SK-N-SH (cell line): ENCODE results near the gene GPNMB. TPM values are rescaled to one million over a fixed set of nuclear protein-coding genes. Genes with fewer than 3 reads are reported as not detected.
"Not testable (repeated sequence)": the region's sequence is repeated elsewhere in the genome, so short reads cannot be mapped to it uniquely, and the experiment has no call there.

Experiments used
- CTCF ChIA-PET: fragments of 300-600, 350-600 bp; formaldehyde crosslinking; extraction: SDS; loops from one replicate; lab custom pipeline; 2021; lab: Yijun Ruan, JAX
- POLR2A ChIA-PET: fragments of 350-600 bp; sonication (Branson Sonifier 250); formaldehyde crosslinking; extraction: SDS; loops from one replicate; lab custom pipeline; 2020; ENCODE audit warnings: antibody characterized with exemption, inconsistent platforms; lab: Yijun Ruan, JAX
- DNase-seq: peaks from one replicate; pipeline ENCODE4 v3.0.0; 2012
- H2AFZ ChIP-seq: fragments of 200-600 bp; sonication (generic); 2 replicates; pipeline ENCODE4 v1.8.1; 2016; ENCODE audit warnings: antibody characterized with exemption, mild to moderate bottlenecking, low read depth
- H3F3A ChIP-seq: fragments of 200-600 bp; sonication (generic); replicated peaks from 2 replicates; pipeline ENCODE3; 2016; ENCODE audit warnings: antibody characterized with exemption, mild to moderate bottlenecking; ENCODE audit not compliant: insufficient read depth
- H3K27ac ChIP-seq, 2 experiments: fragments of 200-500 bp in 1 of 2; fragments of 200-600 bp in 1 of 2; sonication (Bioruptor generic) in 1 of 2; sonication (generic), shearing (Covaris generic) in 1 of 2; 2 replicates each; pipeline versions ENCODE4 v1.5.1 to v1.6.1; 2014 to 2016; ENCODE audit warnings: low read depth in 2 of 2, inconsistent platforms in 1 of 2, low read length in 1 of 2, mild to moderate bottlenecking in 1 of 2, mixed read lengths in 1 of 2
- H3K27me3 ChIP-seq: fragments of 200-600 bp; sonication (generic), shearing (Covaris generic); 2 replicates; pipeline ENCODE4 v1.6.1; 2016; ENCODE audit warnings: mixed run types; ENCODE audit not compliant: insufficient read depth
- H3K36me3 ChIP-seq, 2 experiments: fragments of 200-500 bp in 1 of 2; fragments of 200-600 bp in 1 of 2; sonication (Bioruptor generic) in 1 of 2; sonication (generic) in 1 of 2; replicated peaks in 1 of 2; 2 replicates each; pipeline versions ENCODE3 to v1.5.1; 2014 to 2016; ENCODE audit warnings: low read length in 1 of 2, mild to moderate bottlenecking in 1 of 2; ENCODE audit not compliant: insufficient read depth in 2 of 2, control insufficient read depth in 1 of 2
- H3K4me1 ChIP-seq, 2 experiments: fragments of 200-500 bp in 1 of 2; fragments of 200-600 bp in 1 of 2; sonication (Bioruptor generic) in 1 of 2; sonication (generic), shearing (Covaris generic) in 1 of 2; 2 replicates each; pipeline versions ENCODE4 v1.5.1 to v1.6.1; 2014 to 2016; ENCODE audit warnings: low read depth in 1 of 2, low read length in 1 of 2, mixed run types in 1 of 2; ENCODE audit not compliant: insufficient read depth in 2 of 2, control insufficient read depth in 1 of 2
- H3K4me2 ChIP-seq: fragments of 200-600 bp; sonication (generic), shearing (Covaris generic); 2 replicates; pipeline ENCODE4 v1.6.1; 2017; ENCODE audit warnings: mixed run types
- H3K4me3 ChIP-seq, 2 experiments: fragments of 200-500 bp in 1 of 2; fragments of 200-600 bp in 1 of 2; sonication (Bioruptor generic) in 1 of 2; sonication (generic), shearing (Covaris generic) in 1 of 2; 2 replicates each; pipeline versions ENCODE4 v1.5.1 to v1.8.1; 2014 to 2016; ENCODE audit warnings: low read depth in 2 of 2, inconsistent platforms in 1 of 2, low read length in 1 of 2, mild to moderate bottlenecking in 1 of 2, mixed read lengths in 1 of 2, moderate library complexity in 1 of 2
- H3K79me2 ChIP-seq: fragments of 200-600 bp; sonication (generic); 2 replicates; pipeline ENCODE4 v1.8.1; 2017; ENCODE audit warnings: mild to moderate bottlenecking; ENCODE audit not compliant: insufficient read depth
- H3K9ac ChIP-seq: fragments of 200-600 bp; sonication (generic); 2 replicates; pipeline ENCODE4 v1.6.1; 2017; ENCODE audit warnings: mixed run types
- H3K9me2 ChIP-seq: fragments of 200-600 bp; sonication (generic); 2 replicates; pipeline ENCODE4 v1.6.1; 2017; ENCODE audit warnings: mixed run types
- H3K9me3 ChIP-seq: fragments of 200-600 bp; sonication (generic); 2 replicates; pipeline ENCODE4 v1.6.1; 2017; ENCODE audit warnings: mixed run types, mild to moderate bottlenecking, moderate library complexity
- H4K20me1 ChIP-seq: fragments of 200-600 bp; sonication (generic); 2 replicates; pipeline ENCODE4 v1.6.1; 2017; ENCODE audit warnings: mild to moderate bottlenecking, mixed run types; ENCODE audit not compliant: insufficient read depth
- CTCF ChIP-seq: fragments of 200-600 bp; sonication (generic); IDR thresholded peaks from 2 replicates; pipeline ENCODE4 v1.6.1; 2017; ENCODE audit warnings: antibody characterized with exemption, mild to moderate bottlenecking, moderate library complexity
- ELF1 ChIP-seq: IDR thresholded peaks from 2 replicates; pipeline ENCODE4 v1.4.0; 2012
- EZH2phosphoT487 ChIP-seq: fragments of 200-600 bp; sonication (generic); IDR thresholded peaks from 2 replicates; pipeline ENCODE4 v1.6.1; 2017; ENCODE audit warnings: low read depth, mixed run types, mild to moderate bottlenecking, antibody characterized with exemption, moderate library complexity, borderline replicate concordance
- FOSL2 ChIP-seq: IDR thresholded peaks from 2 replicates; pipeline ENCODE4 v1.4.0; 2012; ENCODE audit warnings: low read depth, mild to moderate bottlenecking, moderate library complexity, borderline replicate concordance
- IRF3 ChIP-seq: fragments of 150-350 bp; IDR thresholded peaks from 2 replicates; pipeline ENCODE4 v1.6.1; 2016; ENCODE audit warnings: mild to moderate bottlenecking, low read depth, low read length
- JUND ChIP-seq: IDR thresholded peaks from 2 replicates; pipeline ENCODE4 v1.4.0; 2012
- MAX ChIP-seq: IDR thresholded peaks from 2 replicates; pipeline ENCODE4 v1.4.0; 2012; ENCODE audit warnings: low read depth
- RXRA ChIP-seq: IDR thresholded peaks from 2 replicates; pipeline ENCODE4 v1.4.0; 2012; ENCODE audit warnings: low read depth, mild to moderate bottlenecking, borderline replicate concordance
- SIN3A ChIP-seq: IDR thresholded peaks from 2 replicates; pipeline ENCODE4 v1.6.1; 2012; ENCODE audit warnings: low read depth, mild to moderate bottlenecking, low read length, moderate library complexity, borderline replicate concordance
- TAF1 ChIP-seq: IDR thresholded peaks from 2 replicates; pipeline ENCODE4 v1.6.1; 2012; ENCODE audit warnings: low read depth, mild to moderate bottlenecking, low read length, moderate library complexity, borderline replicate concordance
- USF1 ChIP-seq: IDR thresholded peaks from 2 replicates; pipeline ENCODE4 v1.4.0; 2012; ENCODE audit warnings: low read depth, borderline replicate concordance
- USF2 ChIP-seq: fragments of 150-350 bp; IDR thresholded peaks from 2 replicates; pipeline ENCODE4 v1.6.1; 2017; ENCODE audit warnings: antibody characterized with exemption, low read length, low read depth, borderline replicate concordance
- ZBTB33 ChIP-seq: IDR thresholded peaks from 2 replicates; pipeline ENCODE4 v1.4.0; 2012; ENCODE audit warnings: low read depth, borderline replicate concordance
- WGBS: methylation state at CpG from one replicate; pipeline ENCODE4 v1.1.6; 2017; ENCODE audit warnings: low lambda C conversion rate; 5-methylcytosine and 5-hydroxymethylcytosine counted together
- polyA plus RNA-seq, 3 experiments: library from polyadenylated mRNA; depleted of rRNA; stranded (reverse); fragments of >200 nt; gene quantifications; 2 replicates each; pipeline ENCODE4 v1.2.3, GENCODE V29; 2012

Gene GPNMB
- polyA plus RNA-seq, 1 of the 3 experiments (the other 2 are of a cell fraction) = 13.8 TPM

DNA sequence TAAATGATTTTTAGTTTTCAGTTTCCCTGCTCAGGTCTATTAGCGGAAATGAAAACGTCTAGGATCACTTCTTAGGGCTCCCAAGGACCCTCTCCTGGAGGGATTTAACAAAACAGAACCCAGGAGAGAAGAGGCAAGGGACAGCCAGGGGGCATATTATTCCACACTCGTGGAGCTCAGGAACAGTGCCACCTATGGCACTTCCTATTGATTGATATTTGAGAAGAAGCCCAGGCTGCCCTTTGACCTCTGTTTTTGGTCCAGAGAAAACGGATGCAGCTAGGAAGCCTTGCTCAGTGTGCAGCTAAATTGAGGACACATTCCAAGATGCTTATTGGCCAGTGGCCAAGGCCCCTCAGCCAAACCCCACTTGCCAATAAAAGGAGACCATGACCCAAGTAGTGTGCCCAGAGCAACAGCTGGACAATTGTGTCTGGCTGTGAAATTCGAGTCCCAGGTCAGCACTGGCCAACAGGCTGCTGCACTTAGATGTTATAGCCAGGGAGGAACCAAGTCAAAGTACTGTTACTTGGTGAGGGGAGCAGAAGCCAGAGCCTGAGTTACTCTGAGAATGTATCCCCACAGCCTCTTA, 24.0 kb upstream of the GPNMB start:
- DNase-seq = no peak
- H4K20me1 ChIP-seq = no peaks in the 10 kb centered on the region
- H3K4me3 ChIP-seq = no peak overlapping the region
- H3F3A ChIP-seq = no peaks in the 10 kb centered on the region
- H3K4me1 ChIP-seq = peaks cover 0 to 7% of the 10 kb centered on the region in 2 experiments; a peak in 1 of 4 replicates
- ChIA-PET POLR2A (no interaction called here), CTCF (interaction anchor here (2.4 kb wide), 1 partner anchor 51 kb away, joined by 10 read pairs; no protein-coding TSS in a partner anchor)
- H3K36me3 ChIP-seq = no peaks in the 10 kb centered on the region
- 35% methylated on average over 5 of the region's 5 CpGs for WGBS
- 0 out of 2 replicates have a peak, but pooled peaks cover 4% of the 10 kb centered on the region for H3K27me3 ChIP-seq
- no peaks in the 10 kb centered on the region for H3K79me2 ChIP-seq
- no peak overlapping the region for H3K27ac ChIP-seq
- H3K9me2 ChIP-seq = no peaks in the 10 kb centered on the region
- H3K4me2 ChIP-seq = no peak overlapping the region
- no peaks in the 10 kb centered on the region for H3K9me3 ChIP-seq
- no peak overlapping the region for H3K9ac ChIP-seq
- no peak overlapping the region for H2AFZ ChIP-seq
- TF ChIP-seq FOSL2 (no peak), SIN3A (no peak), JUND (no peak), IRF3 (no peak), MAX (no peak), USF1 (no peak)
- TF ChIP-seq, all 33 proteins: peak for 0

DNA sequence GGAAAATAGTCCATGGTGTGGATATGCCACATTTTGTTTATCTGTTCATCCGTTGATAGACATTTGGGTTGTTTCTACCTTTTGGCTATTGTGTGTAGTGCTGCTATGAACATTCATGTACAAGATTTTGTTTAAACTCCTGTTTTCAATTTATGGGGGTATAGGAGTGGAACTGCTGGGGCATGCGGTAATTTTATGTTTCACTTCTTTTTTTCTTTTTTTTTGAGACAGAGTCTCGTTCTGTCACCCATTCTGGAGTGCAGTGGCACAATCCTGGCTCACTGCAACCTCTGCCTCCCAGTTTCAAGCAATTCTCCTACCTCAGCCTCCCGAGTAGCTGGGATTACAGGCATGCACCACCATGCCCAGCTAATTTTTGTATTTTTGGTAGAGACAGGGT, 22.2 kb upstream of the GPNMB start:
- DNase-seq, H3K36me3 ChIP-seq, H3K27me3 ChIP-seq, POLR2A ChIA-PET, H3K4me3 ChIP-seq, H3K9ac ChIP-seq, H3K9me3 ChIP-seq, H3K27ac ChIP-seq, H3K9me2 ChIP-seq, H2AFZ ChIP-seq, H3K4me2 ChIP-seq, H3K4me1 ChIP-seq, H3K79me2 ChIP-seq, CTCF ChIA-PET, H3F3A ChIP-seq, H4K20me1 ChIP-seq: not testable (repeated sequence)
- WGBS = 56% methylated on average over 4 of the region's 4 CpGs

DNA sequence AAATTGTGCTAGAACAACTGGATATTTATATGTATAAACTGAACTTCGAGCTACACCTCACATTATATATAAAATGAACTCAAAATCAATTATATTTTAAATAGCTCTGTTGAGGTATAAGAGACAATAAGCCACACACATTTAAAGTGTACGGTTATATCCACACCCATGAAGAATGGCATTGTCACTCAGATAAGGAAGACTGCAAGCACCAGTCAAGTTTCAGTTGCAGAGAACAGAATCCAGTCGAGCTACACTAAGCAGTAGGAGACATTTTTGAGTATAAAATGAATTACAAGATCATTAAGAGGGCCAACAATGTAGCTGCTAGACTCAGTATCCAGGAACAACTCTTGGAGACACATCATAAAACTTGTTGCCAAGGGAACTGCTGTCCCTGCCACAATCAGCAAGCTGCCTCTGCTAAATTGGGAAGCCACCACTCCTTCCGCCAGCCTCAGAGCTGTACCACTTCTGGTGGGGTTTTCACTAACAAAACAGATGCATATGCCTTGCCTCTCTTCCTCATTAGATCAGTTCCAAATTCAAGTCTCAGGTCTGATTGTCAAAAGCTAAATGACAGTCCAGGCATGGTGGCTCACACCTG, 19.6 kb upstream of the GPNMB start:
- Histone ChIP-seq H3K9me2 (no peaks in the 10 kb centered on the region), H2AFZ (no peak overlapping the region), H3K27me3 (0 out of 2 replicates have a peak, but pooled peaks cover 4% of the 10 kb centered on the region), H3K27ac (no peak overlapping the region), H3K79me2 (no peaks in the 10 kb centered on the region), H3K9me3 (no peaks in the 10 kb centered on the region), H3K4me1 (no peaks in the 10 kb centered on the region; a peak in 1 of 4 replicates), H3K9ac (no peak overlapping the region), H3F3A (no peaks in the 10 kb centered on the region), H3K4me3 (no peak overlapping the region), H4K20me1 (no peaks in the 10 kb centered on the region), H3K4me2 (no peak overlapping the region), H3K36me3 (no peaks in the 10 kb centered on the region)
- no peak for DNase-seq
- ChIA-PET CTCF (interaction anchor here (0.9 to 3.6 kb wide), 6 partner anchors 12 to 46 kb away, joined by 3 to 15 read pairs (median 4); no protein-coding TSS in a partner anchor), POLR2A (no interaction called here)
- WGBS = 51% methylated on average over 4 of the region's 4 CpGs
- TF ChIP-seq USF2 (no peak), TAF1 (no peak), CTCF (no peak), EZH2phosphoT487 (no peak), ELF1 (no peak), ZBTB33 (no peak), RXRA (no peak), JUND (no peak)
